ENCODE results near the gene GPR146.
"Not testable (repeated sequence)": the region's sequence is repeated elsewhere in the genome, so short reads cannot be mapped to it uniquely, and the experiment has no call there.

Gene GPR146

DNA sequence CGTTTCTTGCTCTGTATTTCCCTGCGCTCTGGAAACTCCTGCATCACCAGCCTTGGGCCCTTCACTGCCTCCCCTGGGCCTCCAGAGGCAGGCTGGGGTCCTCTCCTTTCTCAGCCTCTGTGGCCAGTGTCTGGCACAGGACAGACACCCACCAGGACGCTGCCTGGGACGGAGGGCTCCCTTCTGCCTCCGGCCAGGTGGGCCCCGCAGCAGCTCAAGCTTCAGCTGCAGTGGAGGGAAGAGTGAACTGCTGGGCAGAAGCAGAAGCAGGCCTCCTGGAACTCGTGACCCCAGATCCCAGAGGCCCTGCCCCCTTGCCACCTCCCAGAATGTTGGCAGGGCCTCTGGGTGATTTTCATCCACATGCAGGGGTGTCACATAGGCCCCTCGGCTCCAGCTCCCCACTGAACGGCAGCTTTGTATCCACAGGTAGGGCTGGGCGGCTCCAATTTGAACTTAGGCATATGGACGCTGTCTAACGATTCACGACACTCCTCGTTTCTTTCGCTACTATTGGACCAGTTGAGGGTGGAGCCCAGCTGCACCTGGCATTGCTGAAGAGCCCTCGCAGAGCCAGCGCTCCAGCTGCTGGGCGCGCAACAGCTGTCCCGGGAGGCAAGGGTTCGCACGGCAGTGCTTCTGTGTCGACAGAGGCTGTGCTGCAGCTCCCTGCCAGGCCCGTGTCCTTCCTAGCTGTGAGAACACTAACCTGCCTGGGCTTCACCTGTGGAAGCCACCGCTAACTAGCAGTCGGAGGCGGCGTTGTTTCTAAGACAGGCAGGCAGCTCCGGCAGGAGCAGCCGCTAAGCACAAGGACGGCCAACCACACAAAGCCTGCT is 18.4 kb upstream of the GPR146 start:
- DNase-seq (ENCODE audit: low read depth), result no peak

DNA sequence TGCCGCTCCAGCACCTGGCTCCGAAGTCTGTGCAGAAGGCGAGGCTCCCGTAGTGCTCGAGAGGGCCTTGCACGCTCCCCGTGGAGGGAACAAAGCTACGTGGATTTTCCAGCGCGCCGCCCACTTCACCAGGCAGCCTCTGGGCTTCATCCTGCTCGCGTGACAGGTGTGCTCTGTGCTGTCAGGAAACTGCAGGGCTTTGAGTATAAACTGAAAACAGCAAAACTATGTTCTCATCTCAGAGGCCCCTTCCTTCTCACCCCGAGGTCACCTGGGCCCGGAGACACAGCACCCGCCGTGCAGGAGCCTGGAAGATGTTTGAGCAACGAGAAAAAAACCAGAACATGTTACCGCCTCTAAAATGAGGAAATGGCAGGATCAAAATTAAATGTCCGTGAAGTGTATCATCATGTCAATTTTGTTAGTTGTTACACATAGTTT is 17.6 kb upstream of the GPR146 start:
- DNase-seq (ENCODE audit: low read depth), result no peak

DNA sequence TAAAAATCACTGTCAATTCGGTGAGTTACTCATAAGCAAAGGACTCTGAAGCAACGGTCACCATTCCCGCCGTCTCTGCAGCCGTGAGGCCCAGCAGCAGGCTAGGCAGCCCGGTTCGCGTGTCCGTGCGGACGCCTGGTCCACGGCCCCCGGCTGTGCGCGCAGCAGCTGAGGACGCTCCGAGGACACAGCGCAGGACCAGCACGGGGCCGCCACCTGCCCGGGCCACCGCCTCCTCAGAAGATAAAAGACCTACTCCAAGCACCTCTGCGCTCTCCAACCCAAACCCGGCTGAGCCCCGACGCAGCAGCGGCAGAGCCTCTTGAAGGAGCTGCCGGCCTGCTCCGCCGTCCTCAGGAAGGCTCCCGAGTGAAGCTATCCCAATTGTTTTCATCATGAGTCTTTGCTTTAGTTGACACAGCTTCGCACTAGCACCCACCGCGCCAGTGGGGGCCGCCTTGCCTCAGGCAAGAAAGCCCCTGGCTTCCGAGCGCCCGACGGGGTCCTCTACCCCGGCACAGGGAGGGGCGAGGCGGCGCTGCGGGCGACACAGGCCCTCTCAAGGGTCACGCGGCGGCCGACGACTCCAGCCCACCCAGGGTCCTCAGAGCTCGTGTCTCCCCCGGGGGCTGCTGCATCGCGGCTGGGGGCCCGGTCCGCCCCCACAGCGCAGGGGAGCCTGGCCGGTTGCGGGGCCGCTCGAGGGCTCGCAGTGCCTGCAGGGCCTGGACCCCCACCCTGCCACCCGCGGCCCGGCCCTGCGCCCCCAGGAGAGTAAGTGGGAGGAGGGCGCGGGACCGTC is 16.9 kb upstream of the GPR146 start:
- DNase-seq (ENCODE audit: low read depth), result peak; percentile 46

DNA sequence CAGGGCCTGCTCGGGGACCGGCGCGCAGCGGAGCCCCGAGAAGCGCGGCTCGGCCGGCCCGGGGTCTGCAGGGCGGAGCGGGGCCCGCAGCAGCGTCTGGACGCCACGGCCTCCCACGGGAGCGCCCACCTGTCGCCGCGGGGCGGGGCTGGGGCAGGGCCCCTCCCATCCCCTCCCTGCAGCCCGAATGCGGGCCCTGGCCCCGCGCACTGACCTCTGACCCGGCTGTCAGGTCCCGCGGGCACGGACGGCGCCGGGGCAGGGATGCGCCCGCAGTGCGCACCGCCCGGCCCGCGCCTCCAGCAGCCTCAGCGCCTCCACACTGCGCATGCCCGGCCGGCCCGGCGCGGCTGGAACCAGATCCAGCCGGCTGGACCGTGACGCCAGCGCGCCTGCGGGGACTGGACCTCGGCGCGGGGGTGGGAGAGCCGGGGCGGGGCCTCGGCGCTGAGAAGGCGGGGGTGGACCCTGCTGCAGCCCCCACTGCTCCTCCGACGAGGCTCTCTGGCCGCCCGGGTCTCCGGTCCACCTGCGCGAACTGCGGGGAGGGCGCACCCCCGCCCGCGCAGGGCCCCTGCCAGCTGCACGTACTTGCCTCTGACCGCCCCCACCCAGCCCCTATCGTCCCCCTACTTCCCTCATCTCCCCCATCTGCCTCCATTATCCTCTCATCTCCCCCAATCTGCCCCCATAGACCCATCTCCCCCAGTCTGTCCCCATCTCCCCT is 16.1 kb upstream of the GPR146 start:
- DNase-seq (ENCODE audit: low read depth), result peak; percentile 89

DNA sequence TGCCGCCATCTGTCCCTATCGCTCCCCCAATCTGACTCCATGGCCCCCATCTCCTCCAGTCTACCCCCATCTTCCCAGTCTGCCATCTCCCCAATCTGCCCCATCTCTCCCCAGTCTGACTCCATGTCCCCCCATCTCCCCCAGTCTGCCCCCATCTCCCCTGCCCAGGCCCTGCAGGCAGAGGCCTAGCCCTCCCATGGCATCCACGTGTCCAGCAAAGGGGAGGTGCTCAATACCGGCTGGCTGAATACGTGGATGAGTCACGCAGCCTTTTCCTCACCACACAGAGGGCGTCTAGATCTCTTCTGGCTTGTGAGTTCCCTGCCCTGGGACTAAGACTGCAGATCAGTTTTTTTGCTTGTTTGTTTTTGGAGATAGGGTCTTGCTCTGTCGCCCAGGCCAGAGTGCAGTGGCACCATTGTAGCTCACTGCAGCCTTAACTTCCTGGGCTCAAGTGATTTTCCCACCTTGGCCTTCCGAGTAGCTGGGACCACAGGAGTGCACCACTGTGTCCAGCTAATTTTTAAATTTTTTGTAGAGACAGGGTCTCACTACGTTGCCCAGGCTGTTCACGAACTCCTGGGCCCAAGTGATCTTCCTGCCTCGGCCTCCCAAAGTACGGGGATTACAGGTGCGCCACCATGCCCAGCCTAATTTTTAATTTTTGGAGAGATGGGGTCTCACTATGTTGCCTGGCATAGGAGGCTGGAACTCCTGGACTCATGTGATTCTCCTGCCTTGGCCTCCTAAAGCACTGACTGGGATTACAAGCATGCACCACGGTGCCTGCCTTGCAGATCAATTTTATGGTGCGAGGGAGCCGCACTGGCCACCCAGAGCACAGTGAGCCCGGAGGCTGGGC is 15.3 kb upstream of the GPR146 start:
- peak; percentile 95 for DNase-seq (ENCODE audit: low read depth)

DNA sequence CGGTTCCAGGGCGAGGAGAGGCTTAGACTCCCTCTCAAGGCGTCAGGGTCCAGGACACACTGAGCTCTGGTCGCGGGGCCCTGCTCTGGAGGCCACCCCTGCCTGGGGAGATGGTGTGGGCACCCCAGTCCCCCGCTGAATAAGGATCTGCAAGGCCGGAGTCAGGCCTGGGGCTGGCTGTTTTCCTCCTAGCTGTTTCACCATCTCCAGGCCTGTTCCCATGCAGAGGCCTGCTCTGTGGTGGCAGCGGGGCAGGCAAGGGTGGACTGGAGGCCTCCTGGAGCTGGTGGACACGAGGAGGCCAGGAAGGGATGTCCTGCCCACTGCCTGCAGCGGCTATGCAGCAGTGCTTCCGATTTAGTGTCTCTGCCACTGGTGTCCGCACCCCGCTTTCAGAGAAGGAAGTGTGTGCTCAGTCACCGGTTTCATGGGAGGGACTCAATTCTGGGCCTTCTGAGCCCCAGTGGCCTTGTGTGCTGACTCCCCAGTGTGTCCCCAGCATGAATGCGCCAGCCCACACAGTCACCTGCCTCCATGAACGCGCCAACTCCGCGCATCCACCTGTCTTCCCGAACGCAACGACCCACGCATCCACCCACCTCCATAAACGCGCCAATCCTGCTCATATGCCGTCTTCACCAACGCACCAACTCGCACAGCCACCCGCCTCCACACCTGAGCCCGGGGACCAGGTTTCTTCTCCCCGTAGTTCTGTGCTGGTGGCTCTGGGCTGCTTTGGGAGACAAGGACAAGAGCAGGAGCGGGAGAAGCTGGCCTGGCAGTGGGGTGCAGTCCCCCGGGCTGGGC is 14.5 kb upstream of the GPR146 start:
- no peak for DNase-seq (ENCODE audit: low read depth)

DNA sequence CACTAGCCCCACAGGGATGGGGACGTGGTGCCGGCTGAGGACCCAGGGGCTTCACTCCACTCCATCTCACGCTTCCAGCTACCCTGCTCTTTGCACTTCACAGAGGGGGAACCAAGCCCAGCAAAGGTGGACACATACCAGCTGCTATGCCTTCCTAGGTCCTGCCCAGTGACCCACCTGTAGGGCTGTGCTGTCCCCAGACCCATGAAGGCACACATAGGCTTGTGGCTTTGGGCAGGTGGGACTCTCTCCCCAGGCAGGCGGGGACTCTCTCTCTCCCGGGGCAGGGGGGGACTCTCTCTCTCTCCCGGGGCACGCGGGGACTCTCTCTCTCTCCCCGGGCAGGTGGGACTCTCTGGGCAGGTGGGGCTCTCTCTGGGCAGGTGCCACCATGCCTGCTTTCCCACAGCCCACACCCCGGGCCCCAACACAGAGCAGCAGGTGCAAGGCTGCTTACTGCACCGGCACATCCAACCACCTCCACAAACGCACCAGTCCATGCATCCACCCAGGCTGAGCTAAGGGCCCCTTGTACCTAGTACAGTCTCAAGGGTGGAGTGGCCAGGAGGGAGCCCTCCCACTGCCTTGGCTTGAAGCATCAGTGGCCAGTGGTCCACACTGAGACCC is 13.8 kb upstream of the GPR146 start:
- DNase-seq (ENCODE audit: low read depth), result no peak

DNA sequence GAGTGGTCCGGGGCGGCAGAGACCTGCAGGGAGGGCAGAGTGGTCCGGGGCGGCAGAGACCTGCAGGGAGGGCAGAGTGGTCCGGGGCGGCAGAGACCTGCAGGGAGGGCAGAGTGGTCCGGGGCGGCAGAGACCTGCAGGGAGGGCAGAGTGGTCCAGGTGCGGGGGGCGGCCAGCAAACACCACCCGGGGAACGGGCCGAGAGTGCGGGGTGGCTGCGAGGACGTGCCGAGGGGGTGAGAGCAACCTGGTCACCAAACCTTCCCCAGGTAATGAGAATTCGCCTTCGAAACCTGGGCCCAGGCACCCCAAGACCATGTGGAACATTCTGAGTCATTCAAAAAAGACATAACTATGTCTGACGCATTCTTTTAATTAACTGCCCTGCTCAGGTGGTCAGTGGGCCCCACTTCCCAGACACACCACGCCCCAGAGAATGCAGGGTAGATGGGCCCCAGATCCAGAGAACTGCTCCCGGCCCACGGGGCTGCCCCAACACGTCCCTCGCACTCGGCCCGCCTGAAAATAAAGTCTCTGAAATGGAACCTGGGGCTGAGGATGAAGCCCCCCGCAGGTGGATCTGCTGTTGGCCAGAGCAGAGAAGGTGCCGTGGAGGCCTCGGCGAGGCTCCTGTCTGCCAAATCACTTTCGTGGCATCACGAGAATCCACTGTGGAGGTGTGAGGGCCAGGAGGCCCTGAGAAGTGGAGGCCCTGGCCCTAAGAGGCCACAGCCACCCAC is 12.5 kb upstream of the GPR146 start:
- DNase-seq (ENCODE audit: low read depth), result no peak

DNA sequence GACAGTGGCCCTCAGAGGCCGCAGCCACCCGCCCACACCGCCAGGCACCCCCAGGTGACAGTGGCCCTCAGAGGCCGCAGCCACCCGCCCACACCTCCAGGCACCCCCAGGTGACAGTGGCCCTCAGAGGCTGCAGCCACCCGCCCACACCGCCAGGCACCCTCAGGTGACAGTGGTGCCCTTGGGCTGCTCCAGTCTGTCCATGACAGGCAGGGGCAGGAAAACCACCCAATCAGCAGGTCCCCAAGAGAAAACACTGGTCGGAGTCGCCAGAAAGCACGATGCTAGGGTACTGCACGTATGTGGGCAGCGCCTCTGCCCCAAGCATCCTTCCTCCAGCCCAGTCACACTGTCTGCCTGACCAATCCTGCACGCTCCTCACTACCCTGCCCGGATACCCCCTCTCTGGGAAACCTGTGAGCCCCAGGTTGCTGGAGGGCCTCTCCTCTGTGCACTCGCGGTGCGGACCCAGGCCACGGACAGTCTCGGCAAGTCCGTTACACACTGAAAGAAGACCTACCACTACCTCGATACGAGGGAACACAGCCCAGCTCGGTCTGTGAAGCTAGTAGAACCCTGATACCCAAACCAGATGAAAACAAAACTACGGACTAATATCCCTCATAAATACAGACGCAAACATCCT is 11.7 kb upstream of the GPR146 start:
- no peak for DNase-seq (ENCODE audit: low read depth)

DNA sequence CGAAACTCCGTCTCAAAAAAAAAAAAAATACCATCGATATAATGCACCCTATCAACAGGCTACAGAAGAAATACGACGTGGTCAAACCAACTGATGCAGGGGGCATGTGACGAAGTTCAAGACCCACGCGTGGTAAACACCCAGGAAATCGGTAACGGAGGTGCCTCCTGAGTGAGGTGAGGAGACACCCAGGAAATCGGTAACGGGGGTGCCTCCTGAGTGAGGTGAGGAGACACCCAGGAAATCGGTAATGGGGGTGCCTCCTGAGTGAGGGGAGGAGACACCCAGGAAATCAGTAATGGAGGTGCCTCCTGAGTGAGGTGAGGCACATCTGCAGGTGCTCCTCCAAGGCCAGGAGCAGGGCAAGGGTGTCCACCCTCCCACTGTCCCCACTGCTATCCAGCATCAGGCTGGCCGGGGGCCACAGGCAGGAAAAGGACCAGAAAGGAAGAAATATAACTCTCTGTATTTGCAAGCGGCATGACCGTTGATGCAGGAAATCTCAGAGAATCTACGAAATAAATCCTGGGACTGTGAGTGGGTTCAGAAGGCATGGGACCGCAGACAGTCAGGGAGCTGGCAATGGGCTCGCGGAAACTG is 10.7 kb upstream of the GPR146 start:
- no peak for DNase-seq (ENCODE audit: low read depth)

DNA sequence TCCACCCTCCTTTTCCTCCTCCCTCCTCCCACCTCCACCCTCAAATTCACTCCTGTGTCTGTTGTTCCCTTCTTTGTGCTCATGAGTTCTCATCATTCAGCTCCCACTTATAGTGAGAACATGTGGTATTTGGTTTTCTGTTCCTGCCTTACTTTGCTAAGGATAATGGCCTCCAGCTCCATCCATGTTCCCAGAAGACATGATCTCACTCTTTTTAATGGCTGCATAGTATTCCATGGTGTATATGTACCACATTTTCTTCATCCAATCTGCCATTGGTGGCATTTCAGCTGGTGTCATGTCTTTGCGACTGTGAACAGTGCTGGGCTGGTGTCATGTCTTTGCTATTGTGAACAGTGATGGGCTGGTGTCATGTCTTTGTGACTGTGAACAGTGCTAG is 9.6 kb upstream of the GPR146 start:
- not testable (repeated sequence) for DNase-seq (ENCODE audit: low read depth)

DNA sequence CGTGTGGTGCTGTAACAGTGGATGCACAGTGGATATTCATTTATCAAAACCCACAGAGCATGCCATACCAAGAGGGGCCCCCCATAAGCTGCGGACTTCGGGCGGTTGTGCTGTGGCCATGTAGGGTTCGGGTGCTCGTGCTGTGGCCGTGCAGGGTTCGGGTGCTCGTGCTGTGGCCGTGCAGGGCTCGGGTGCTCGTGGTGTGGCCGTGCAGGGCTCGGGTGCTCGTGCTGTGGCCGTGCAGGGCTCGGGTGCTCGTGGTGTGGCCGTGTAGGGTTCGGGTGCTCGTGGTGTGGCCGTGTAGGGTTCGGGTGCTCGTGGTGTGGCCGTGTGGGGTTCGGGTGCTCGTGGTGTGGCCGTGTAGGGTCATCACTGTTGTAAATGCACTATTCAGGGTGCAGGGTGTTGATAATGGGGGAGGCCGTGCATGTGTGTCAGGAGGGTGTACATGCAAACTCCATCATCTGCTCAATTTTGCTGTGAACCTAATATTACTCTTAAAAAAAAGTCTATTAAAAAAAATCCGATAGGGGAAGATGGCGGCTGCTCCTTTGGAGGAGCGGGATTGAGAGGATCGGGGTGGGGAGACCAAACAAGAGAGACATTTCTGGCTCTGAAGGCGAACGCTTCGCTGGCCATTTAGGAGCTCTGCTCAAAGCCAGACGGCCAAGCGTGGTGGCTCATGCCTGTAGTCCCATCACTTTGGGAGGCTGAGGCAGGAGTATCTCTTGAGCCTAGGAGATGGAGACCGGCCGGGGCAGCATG is 8.0 kb upstream of the GPR146 start:
- DNase-seq (ENCODE audit: low read depth), result not testable (repeated sequence)

DNA sequence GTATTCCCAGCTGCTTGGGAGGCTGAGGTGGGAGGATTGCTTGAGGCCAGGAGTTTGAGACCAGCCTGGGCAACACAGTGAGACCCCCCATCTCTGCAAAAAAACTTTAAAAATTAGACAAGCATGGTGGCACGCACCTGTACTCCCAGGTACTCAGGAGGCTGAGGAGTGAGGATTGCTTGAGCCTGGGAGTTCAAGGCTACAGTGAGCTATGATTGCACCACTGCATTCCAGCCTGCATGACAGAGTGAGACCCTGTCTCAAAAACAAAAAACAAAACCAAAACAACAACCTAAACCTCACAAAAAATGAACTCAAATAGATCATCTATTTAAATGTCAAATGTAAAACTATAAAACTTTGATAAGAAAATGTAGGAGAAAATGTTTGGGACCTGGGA is 4.1 kb upstream of the GPR146 start:
- DNase-seq (ENCODE audit: low read depth), result not testable (repeated sequence)

DNA sequence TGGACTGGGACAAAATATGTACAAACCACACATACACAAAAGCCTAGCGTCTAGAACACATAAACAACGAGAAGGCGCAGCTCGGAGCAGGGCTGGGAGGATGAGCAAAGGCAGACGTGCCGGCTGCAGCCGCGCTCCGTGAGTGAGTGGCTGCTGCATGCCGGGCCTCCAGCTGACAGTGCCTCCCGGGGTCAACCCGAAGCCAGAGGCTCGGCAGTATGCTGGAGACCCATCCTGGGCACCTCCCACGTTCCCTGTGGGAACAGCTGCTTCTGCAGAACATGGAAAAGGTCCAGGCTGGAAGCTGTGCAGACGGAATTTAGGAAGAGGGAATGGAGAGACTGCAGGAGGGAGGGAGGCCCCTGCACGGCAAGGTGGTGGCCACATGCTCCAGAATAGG is 3.6 kb upstream of the GPR146 start:
- DNase-seq (ENCODE audit: low read depth), result peak; percentile 86

DNA sequence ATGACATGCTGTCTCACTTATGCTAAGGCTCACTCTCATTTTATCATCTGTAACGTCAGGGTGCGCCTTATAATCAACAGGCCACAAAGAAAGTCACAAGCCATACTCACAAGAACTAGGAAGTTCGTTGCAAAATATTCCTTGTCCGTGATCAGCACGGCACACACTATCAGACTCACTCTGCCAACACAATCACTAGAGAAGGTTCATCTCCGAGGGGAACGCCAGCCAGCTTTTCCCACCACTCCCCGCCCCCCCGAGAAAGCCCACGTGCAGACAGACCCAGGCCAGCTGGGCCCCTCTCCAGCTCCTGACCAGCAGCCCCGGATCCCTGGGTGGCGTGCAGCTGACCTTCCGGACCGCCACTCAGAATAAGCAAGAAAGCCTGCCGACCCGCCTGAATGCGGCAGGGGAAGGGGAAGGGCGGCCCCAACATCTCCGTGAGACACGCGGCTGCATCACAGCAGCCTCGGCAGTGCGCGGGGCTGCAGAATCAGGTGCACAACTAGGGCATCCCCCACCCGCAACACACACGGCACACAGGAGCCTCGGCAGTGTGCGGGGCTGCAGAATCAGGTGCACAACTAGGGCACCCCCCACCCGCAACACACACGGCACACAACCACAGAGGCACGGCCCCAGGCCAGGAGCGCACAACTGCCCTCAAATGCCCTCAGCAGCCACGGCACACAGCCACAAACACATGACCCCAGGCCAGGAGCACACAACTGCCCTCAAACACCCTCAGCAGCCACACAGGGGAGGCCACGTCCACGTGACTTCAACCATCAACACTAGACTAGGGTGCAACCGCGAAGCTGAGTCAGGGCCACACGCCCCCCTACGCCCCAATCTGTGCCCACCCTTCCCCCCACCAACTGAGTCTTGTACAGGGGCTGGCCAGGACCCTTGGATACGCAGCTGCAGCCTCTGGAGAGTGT is 2.5 kb upstream of the GPR146 start:
- DNase-seq (ENCODE audit: low read depth), result no peak

DNA sequence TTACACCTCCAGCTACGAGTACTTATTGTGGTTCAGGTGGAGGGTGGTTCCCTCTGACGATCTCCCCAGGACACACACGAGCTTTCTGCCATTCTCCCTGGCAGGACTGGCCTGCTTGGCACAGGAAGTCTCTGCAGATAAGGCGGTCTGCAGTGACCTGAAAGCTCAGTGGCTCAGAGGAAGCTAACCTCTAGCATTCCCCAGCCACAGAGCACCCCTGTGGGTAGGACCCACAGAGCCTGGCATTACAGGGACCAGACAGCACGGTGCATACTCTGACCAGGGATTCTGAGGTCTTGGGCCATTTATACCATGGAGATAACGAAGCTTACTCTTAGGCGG is 1.9 kb upstream of the GPR146 start:
- no peak for DNase-seq (ENCODE audit: low read depth)

All from EH (cell line).